Measurements from ENCODE around the gene EIF4E1B. TPM values are rescaled to one million over a fixed set of nuclear protein-coding genes. Genes with fewer than 3 reads are reported as not detected.
A peak's percentile ranks its signal among the peaks of the same experiment; 100 is the strongest.

Gene EIF4E1B
- total and polyA plus RNA-seq, 2 donors (not counting 1 experiment from before 2014, with no cell fraction given): not detected

DNA sequence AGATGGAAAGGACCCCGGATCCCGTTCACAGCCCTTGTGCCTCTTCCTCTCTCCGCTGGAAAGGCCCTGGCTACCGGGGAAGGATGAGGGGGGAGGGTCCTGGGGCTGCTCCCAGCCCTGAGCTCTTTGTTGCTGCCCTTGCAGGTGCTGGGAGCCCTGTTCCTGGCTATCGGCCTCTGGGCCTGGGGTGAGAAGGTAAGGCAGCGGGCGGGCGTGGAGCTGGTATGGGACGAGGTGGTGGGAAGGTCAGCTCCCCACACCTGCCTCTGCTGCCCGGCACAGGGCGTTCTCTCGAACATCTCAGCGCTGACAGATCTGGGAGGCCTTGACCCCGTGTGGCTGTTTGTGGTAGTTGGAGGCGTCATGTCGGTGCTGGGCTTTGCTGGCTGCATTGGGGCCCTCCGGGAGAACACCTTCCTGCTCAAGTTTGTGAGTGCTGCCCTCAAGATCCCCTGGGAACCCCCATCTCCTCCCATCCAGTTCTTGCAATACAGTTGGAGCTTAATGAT is 21.1 kb downstream of the EIF4E1B start:
- H3K79me2 ChIP-seq (ENCODE audit: control insufficient read depth, insufficient read depth, low read length): peaks cover 12% of the 10 kb centered on the region
- H3K36me3 ChIP-seq (ENCODE audit: control insufficient read depth, insufficient read depth, low read length): peaks cover 2% of the 10 kb centered on the region
- TF ChIP-seq, protein P1, sequence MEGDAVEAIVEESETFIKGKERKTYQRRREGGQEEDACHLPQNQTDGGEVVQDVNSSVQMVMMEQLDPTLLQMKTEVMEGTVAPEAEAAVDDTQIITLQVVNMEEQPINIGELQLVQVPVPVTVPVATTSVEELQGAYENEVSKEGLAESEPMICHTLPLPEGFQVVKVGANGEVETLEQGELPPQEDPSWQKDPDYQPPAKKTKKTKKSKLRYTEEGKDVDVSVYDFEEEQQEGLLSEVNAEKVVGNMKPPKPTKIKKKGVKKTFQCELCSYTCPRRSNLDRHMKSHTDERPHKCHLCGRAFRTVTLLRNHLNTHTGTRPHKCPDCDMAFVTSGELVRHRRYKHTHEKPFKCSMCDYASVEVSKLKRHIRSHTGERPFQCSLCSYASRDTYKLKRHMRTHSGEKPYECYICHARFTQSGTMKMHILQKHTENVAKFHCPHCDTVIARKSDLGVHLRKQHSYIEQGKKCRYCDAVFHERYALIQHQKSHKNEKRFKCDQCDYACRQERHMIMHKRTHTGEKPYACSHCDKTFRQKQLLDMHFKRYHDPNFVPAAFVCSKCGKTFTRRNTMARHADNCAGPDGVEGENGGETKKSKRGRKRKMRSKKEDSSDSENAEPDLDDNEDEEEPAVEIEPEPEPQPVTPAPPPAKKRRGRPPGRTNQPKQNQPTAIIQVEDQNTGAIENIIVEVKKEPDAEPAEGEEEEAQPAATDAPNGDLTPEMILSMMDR (conservative IDR thresholded peaks at IDR 0.05 in 1 of 2, IDR thresholded peaks at IDR 0.05 in 1 of 2; ENCODE audit: low read depth in 1 of 2, low read length in 2 of 2): no peak
- TF ChIP-seq EZH2 (IDR thresholded peaks at IDR 0.05; ENCODE audit: low read length, missing control alignments): no peak
- no peak overlapping the region for H3K27ac ChIP-seq (ENCODE audit: insufficient read depth, low read length)
- no peaks in the 10 kb centered on the region for H3K27me3 ChIP-seq (ENCODE audit: control insufficient read depth, insufficient read depth, low read length)
- H3K9me3 ChIP-seq (ENCODE audit: control insufficient read depth, insufficient read depth, low read depth, low read length): no peaks in the 10 kb centered on the region
- no peak for DNase-seq (ENCODE audit: low read depth in 2 of 2)
- no peaks in the 10 kb centered on the region for H4K20me1 ChIP-seq (ENCODE audit: control insufficient read depth, extremely low read depth, insufficient read depth, low read length)
- H3K4me3 ChIP-seq (replicated peaks in 1 of 4; ENCODE audit: control extremely low read depth in 1 of 4, insufficient read depth in 1 of 4, low read depth in 3 of 4, low read length in 4 of 4): no peak overlapping the region
- no peak overlapping the region for H2AFZ ChIP-seq (ENCODE audit: low read length)
- H3K9ac ChIP-seq (ENCODE audit: insufficient read depth, low read length): no peak overlapping the region
- H3K4me2 ChIP-seq (ENCODE audit: extremely low read depth, insufficient read depth, low read length): no peak overlapping the region
- peaks cover 15% of the 10 kb centered on the region for H3K4me1 ChIP-seq (ENCODE audit: control insufficient read depth, extremely low read depth, insufficient read depth, low read length)

DNA sequence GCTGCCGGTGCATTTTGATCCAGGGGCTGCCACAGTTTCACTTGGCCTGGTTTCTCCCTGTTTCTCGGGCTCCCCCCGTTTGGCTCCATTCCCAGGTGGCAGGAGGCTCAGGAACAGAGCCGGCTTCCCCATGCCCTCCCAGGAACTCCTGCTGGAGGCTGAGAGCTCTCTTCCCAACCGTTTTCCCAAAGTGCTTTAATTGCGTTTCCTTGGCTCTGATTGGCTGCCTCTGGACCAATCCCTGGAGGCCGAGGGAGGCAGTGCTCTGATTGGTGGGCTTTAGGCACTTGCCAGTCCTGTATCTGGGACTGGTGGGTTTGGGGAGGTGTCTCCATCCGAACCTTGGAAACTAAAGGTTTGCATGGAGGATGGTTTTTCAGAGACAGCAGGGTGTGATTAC is 21.7 kb downstream of the EIF4E1B start:
- H4K20me1 ChIP-seq (ENCODE audit: control insufficient read depth, extremely low read depth, insufficient read depth, low read length): no peaks in the 10 kb centered on the region
- no peak for DNase-seq (ENCODE audit: low read depth in 2 of 2)
- no peak overlapping the region for H2AFZ ChIP-seq (ENCODE audit: low read length)

DNA sequence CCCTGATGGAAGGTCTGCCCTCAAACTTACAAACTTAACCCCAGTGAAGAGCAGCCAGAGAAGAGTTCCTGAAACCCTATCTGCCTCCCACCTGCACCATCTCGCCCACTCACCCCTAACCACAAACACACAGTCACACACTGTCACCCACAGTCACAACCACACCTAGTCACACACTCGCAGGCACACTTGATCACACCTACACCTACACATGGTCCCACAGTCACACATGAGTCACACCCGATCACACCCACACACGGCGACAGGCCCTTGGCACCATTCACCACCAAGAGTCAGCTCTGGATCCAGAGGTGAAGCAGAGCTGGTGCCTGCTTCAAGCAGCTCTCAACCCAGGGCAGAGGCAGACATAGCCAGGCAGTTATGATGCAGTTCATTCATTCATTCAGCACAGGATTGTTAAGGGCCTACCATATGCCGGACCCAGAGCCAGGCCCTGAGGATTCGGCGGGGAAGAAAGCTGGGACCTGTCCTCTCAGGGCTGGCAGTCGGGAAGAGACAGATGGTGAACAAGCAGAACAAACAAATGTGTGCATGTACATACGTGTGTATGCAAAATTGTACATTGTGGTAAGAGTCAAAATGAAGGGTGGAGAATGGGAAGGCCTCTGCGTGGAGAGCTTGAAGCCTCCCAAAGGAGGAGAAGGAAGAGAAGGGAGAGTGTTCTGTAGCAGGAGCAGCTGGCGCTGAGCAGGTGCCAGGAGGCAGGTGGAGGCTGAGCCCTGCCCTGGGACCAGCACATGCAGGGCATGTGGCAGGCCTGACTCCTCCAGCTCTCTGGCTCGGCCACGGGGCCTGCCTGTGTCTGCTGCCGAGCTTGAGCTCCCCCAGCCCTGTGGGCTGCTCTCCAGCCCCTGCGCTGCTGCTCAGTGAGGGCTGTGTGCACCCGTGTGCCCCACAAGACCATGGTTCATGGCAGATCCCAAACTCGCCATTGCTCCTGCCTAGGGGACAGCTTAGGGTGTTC is 23.2 kb downstream of the EIF4E1B start:
- peak in 1 of 2 donors; percentile 30 for DNase-seq (ENCODE audit: low read depth in 2 of 2)
- Histone ChIP-seq H3K9me3 (ENCODE audit: control insufficient read depth, insufficient read depth, low read depth, low read length) (no peaks in the 10 kb centered on the region), H3K79me2 (ENCODE audit: control insufficient read depth, insufficient read depth, low read length) (peaks cover 5% of the 10 kb centered on the region), H3K4me2 (ENCODE audit: extremely low read depth, insufficient read depth, low read length) (no peak overlapping the region), H3K27ac (ENCODE audit: insufficient read depth, low read length) (no peak overlapping the region), H3K4me3 (replicated peaks in 1 of 4; ENCODE audit: control extremely low read depth in 1 of 4, insufficient read depth in 1 of 4, low read depth in 3 of 4, low read length in 4 of 4) (no peak overlapping the region), H3K36me3 (ENCODE audit: control insufficient read depth, insufficient read depth, low read length) (peaks cover 4% of the 10 kb centered on the region), H4K20me1 (ENCODE audit: control insufficient read depth, extremely low read depth, insufficient read depth, low read length) (no peaks in the 10 kb centered on the region), H2AFZ (ENCODE audit: low read length) (no peak overlapping the region), H3K9ac (ENCODE audit: insufficient read depth, low read length) (no peak overlapping the region), H3K27me3 (ENCODE audit: control insufficient read depth, insufficient read depth, low read length) (no peaks in the 10 kb centered on the region), H3K4me1 (ENCODE audit: control insufficient read depth, extremely low read depth, insufficient read depth, low read length) (peaks cover 5% of the 10 kb centered on the region)
- TF ChIP-seq, protein P1 (conservative IDR thresholded peaks at IDR 0.05 in 1 of 2, IDR thresholded peaks at IDR 0.05 in 1 of 2; ENCODE audit: low read depth in 1 of 2, low read length in 2 of 2): no peak
- no peak for TF ChIP-seq EZH2 (IDR thresholded peaks at IDR 0.05; ENCODE audit: low read length, missing control alignments)

More for the DNA sequence above, 21.7 kb downstream of the EIF4E1B start:
- H3K36me3 ChIP-seq (ENCODE audit: control insufficient read depth, insufficient read depth, low read length): peaks cover 4% of the 10 kb centered on the region
- H3K27ac ChIP-seq (ENCODE audit: insufficient read depth, low read length): no peak overlapping the region
- TF ChIP-seq EZH2 (IDR thresholded peaks at IDR 0.05; ENCODE audit: low read length, missing control alignments): no peak
- H3K79me2 ChIP-seq (ENCODE audit: control insufficient read depth, insufficient read depth, low read length): peaks cover 12% of the 10 kb centered on the region
- no peak overlapping the region for H3K4me3 ChIP-seq (replicated peaks in 1 of 4; ENCODE audit: control extremely low read depth in 1 of 4, insufficient read depth in 1 of 4, low read depth in 3 of 4, low read length in 4 of 4)
- H3K27me3 ChIP-seq (ENCODE audit: control insufficient read depth, insufficient read depth, low read length): no peaks in the 10 kb centered on the region
- peaks cover 11% of the 10 kb centered on the region for H3K4me1 ChIP-seq (ENCODE audit: control insufficient read depth, extremely low read depth, insufficient read depth, low read length)
- H3K4me2 ChIP-seq (ENCODE audit: extremely low read depth, insufficient read depth, low read length): no peak overlapping the region
- no peaks in the 10 kb centered on the region for H3K9me3 ChIP-seq (ENCODE audit: control insufficient read depth, insufficient read depth, low read depth, low read length)
- H3K9ac ChIP-seq (ENCODE audit: insufficient read depth, low read length): no peak overlapping the region
